Prostate gland (tissue), 2 donors: ENCODE data around the gene FTCD.

Experiments
- CTCF ChIP-seq, 4 experiments: fragments of 200-600 bp in 2 of 4; fragments of 450-650 bp in 2 of 4; sonication (generic) in 2 of 4; IDR thresholded peaks; 1 replicate in 3 of 4; 2 replicates in 1 of 4; pipeline ENCODE4 v1.5.1; 2016 to 2019; ENCODE audit warnings: antibody characterized with exemption in 4 of 4, mild to moderate bottlenecking in 2 of 4, moderate library complexity in 2 of 4
- POLR2A ChIP-seq: fragments of 450-650 bp; IDR thresholded peaks from one replicate; pipeline ENCODE4 v1.6.1; 2016; ENCODE audit warnings: antibody characterized with exemption, mild to moderate bottlenecking
- POLR2AphosphoS5 ChIP-seq: sonication (generic); formaldehyde crosslinking; IDR thresholded peaks from one replicate; pipeline ENCODE4 v1.6.1; 2017; ENCODE audit warnings: antibody characterized with exemption

- no peak for TF ChIP-seq CTCF (IDR thresholded peaks at IDR 0.05)
- no peak for TF ChIP-seq POLR2A
- TF ChIP-seq POLR2AphosphoS5, result peak; percentile 91
Measured at GRCh38 chr21:46188226-46189212, 33.1 kb upstream of the FTCD start.
